GM19324 (cell line): Measurements from ENCODE around the gene ADAD1.

ENCODE experiments used
- ATAC-seq: cut with Tn5 transposase; IDR thresholded peaks from one replicate; pipeline ENCODE4 v1.9.1; 2021; ENCODE audit warnings: mild to moderate bottlenecking, moderate library complexity; ENCODE audit not compliant: unreplicated experiment, low FRiP score

The ADAD1 gene

GRCh38 chr4:122453384-122453995, 74.7 kb downstream of the ADAD1 start:
- no peak for ATAC-seq

- ATAC-seq: no peak
Observed at GRCh38 chr4:122456231-122457116, 77.7 kb downstream of the ADAD1 start, which contains the start of gene IL2. TSS of gene IL2 (minus strand) at chr4:122456725. CDS start at chr4:122456440, 285 bp downstream.

GRCh38 chr4:122458625-122459024, 79.8 kb downstream of the ADAD1 start:
- ATAC-seq: peak; percentile 62

GRCh38 chr4:122469457-122469856, 90.6 kb downstream of the ADAD1 start:
- no peak for ATAC-seq

GRCh38 chr4:122475233-122475632, 96.4 kb downstream of the ADAD1 start:
- no peak for ATAC-seq

GRCh38 chr4:122476126-122476525, 97.3 kb downstream of the ADAD1 start:
- no peak for ATAC-seq

- no peak for ATAC-seq
Observed at GRCh38 chr4:122476745-122477144, 97.9 kb downstream of the ADAD1 start.
